ENCODE measurements around the gene MMP1. TPM values are rescaled to one million over a fixed set of nuclear protein-coding genes. Genes with fewer than 3 reads are reported as not detected.
A peak's percentile ranks its signal among the peaks of the same experiment; 100 is the strongest.

Gene MMP1
- total RNA-seq, 1 experiment from 2014 or later = 0.35 TPM

DNA sequence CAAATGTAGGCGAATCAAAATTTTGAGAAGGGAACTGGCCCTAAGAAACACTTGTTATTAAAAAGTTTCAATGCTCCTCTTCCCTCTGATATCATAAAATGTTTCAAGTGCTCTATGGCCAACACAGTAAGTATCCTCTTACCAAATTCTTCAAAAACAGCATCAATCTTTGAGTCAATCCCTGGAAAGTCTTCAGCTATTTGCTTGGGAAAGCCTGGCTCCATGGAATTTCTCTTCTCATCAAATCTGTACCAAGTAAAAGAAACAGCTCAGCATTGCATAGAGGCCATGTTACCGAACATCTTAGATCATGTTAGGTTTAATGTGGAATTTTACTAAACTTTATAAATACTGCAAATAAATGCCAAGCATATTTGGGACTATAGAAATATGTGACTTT is 39.2 kb upstream of the MMP1 start:
- H3K27me3 ChIP-seq (ENCODE audit: insufficient read depth, low read depth) = no peaks in the 10 kb centered on the region
- H3K27ac ChIP-seq = no peak overlapping the region
- ChIA-PET CTCF (interaction anchor here (1.1 kb wide), 1 partner anchor 78 kb away, joined by 4 read pairs; no protein-coding TSS in a partner anchor), POLR2A (ENCODE audit: unreplicated experiment) (no interaction called here)
- H3K36me3 ChIP-seq (ENCODE audit: low read depth) = no peaks in the 10 kb centered on the region
- TF ChIP-seq, protein P1, sequence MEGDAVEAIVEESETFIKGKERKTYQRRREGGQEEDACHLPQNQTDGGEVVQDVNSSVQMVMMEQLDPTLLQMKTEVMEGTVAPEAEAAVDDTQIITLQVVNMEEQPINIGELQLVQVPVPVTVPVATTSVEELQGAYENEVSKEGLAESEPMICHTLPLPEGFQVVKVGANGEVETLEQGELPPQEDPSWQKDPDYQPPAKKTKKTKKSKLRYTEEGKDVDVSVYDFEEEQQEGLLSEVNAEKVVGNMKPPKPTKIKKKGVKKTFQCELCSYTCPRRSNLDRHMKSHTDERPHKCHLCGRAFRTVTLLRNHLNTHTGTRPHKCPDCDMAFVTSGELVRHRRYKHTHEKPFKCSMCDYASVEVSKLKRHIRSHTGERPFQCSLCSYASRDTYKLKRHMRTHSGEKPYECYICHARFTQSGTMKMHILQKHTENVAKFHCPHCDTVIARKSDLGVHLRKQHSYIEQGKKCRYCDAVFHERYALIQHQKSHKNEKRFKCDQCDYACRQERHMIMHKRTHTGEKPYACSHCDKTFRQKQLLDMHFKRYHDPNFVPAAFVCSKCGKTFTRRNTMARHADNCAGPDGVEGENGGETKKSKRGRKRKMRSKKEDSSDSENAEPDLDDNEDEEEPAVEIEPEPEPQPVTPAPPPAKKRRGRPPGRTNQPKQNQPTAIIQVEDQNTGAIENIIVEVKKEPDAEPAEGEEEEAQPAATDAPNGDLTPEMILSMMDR (conservative IDR thresholded peaks at IDR 0.05) = no peak
- TF ChIP-seq EZH2 (IDR thresholded peaks at IDR 0.05; ENCODE audit: low read depth) = no peak
- no peak overlapping the region for H2AFZ ChIP-seq
- H3F3A ChIP-seq (ENCODE audit: insufficient read depth, low read depth) = peaks cover 13% of the 10 kb centered on the region; the same call in 1 of the 2 replicates
- no peaks in the 10 kb centered on the region for H4K20me1 ChIP-seq (ENCODE audit: insufficient read depth)
- H3K9me2 ChIP-seq (ENCODE audit: insufficient read depth) = no peaks in the 10 kb centered on the region
- intact Hi-C loops (cut with micrococcal nuclease; ENCODE audit: unreplicated experiment) = no loop called here
- no TSS peak for BruUV-seq (replicated peaks)
- DNase-seq = peak in 1 of 2 experiments; percentile 5
- no peaks in the 10 kb centered on the region; the same call in 1 of the 2 replicates for H3K9me3 ChIP-seq (ENCODE audit: insufficient read depth, low read depth)
- no peak overlapping the region for H3K4me3 ChIP-seq
- peaks cover 26% of the 10 kb centered on the region for H3K4me1 ChIP-seq (replicated peaks; ENCODE audit: insufficient read depth)
- no peak overlapping the region for H3K4me2 ChIP-seq
- no peaks in the 10 kb centered on the region for H3K79me2 ChIP-seq (ENCODE audit: low read depth)

DNA sequence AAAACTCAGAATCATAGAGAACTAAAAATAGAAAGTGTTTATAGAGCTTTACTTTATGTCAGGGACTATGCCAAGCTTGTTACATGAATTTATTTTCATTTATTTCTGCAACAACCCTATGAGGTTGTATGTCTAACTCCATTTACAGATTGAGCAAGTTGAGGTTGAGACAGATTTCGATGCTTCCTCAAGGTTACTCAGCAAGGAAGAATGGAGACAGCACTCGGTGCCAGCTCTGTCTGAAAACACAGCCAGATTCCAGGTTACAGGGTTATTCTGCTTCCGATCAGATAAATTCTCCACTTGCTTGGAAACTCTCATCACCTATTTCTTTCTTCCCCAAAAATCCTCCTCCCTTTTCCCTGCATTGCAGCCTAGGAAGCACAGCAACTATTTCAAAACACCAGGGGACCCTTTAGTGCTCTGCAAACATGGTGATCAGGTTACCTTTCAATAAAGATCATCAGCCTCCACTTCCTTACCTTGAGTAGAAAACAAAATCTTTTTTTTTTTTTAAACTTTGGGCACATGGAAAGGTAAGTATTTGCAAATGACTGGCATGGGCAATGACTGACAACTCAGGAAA is 38.4 kb upstream of the MMP1 start:
- BruUV-seq (replicated peaks) = no TSS peak
- Histone ChIP-seq H3K9me3 (ENCODE audit: insufficient read depth, low read depth) (no peaks in the 10 kb centered on the region; the same call in 1 of the 2 replicates), H3K4me2 (peak overlapping the region; percentile 16; the same call in 1 of the 2 replicates), H3K27me3 (ENCODE audit: insufficient read depth, low read depth) (no peaks in the 10 kb centered on the region), H2AFZ (no peak overlapping the region), H3K36me3 (ENCODE audit: low read depth) (no peaks in the 10 kb centered on the region), H3K4me1 (replicated peaks; ENCODE audit: insufficient read depth) (peaks cover 26% of the 10 kb centered on the region), H3F3A (ENCODE audit: insufficient read depth, low read depth) (peaks cover 13% of the 10 kb centered on the region; the same call in 1 of the 2 replicates), H3K79me2 (ENCODE audit: low read depth) (no peaks in the 10 kb centered on the region), H4K20me1 (ENCODE audit: insufficient read depth) (no peaks in the 10 kb centered on the region), H3K27ac (no peak overlapping the region), H3K4me3 (no peak overlapping the region), H3K9me2 (ENCODE audit: insufficient read depth) (no peaks in the 10 kb centered on the region)
- ChIA-PET POLR2A (ENCODE audit: unreplicated experiment) (no interaction called here), CTCF (interaction anchor here (1.1 kb wide), 1 partner anchor 78 kb away, joined by 4 read pairs; no protein-coding TSS in a partner anchor)
- DNase-seq = peak in 1 of 2 experiments; percentile 41
- intact Hi-C loops (cut with micrococcal nuclease; ENCODE audit: unreplicated experiment) = no loop called here
- TF ChIP-seq, protein P1 (conservative IDR thresholded peaks at IDR 0.05) = no peak
- TF ChIP-seq EZH2 (IDR thresholded peaks at IDR 0.05; ENCODE audit: low read depth) = no peak

DNA sequence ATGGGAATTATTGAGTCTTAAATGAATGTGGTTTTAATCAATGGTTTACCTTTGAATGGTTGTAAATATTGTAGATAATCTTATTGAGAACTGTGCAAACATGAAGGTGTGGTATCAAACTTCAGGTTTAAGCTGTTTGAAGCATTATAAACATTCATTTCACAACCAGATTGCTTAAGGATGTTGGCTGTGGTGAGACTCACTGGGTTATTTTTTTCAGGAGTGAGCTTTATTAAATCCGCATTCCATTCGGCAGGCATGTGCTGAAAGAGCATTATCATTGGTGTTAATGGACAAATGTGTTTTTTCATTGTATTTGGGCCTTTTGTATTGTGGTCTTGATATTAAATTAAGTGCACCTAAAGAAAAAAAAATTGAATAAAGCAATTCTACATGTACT is 35.8 kb upstream of the MMP1 start:
- Histone ChIP-seq H3K4me2 (no peak overlapping the region), H3K9me2 (ENCODE audit: insufficient read depth) (no peaks in the 10 kb centered on the region), H2AFZ (no peak overlapping the region), H3F3A (ENCODE audit: insufficient read depth, low read depth) (peaks cover 13% of the 10 kb centered on the region; the same call in 1 of the 2 replicates), H3K27ac (no peak overlapping the region), H3K27me3 (ENCODE audit: insufficient read depth, low read depth) (no peaks in the 10 kb centered on the region), H3K36me3 (ENCODE audit: low read depth) (no peaks in the 10 kb centered on the region), H4K20me1 (ENCODE audit: insufficient read depth) (no peaks in the 10 kb centered on the region), H3K79me2 (ENCODE audit: low read depth) (no peaks in the 10 kb centered on the region), H3K4me1 (replicated peaks; ENCODE audit: insufficient read depth) (peaks cover 26% of the 10 kb centered on the region), H3K9me3 (ENCODE audit: insufficient read depth, low read depth) (no peaks in the 10 kb centered on the region; the same call in 1 of the 2 replicates), H3K4me3 (no peak overlapping the region)
- no peak for DNase-seq
- BruUV-seq (replicated peaks) = no TSS peak
- intact Hi-C loops (cut with micrococcal nuclease; ENCODE audit: unreplicated experiment) = no loop called here
- TF ChIP-seq EZH2 (IDR thresholded peaks at IDR 0.05; ENCODE audit: low read depth) = no peak
- TF ChIP-seq, protein P1 (conservative IDR thresholded peaks at IDR 0.05) = no peak
- ChIA-PET CTCF (no interaction called here), POLR2A (ENCODE audit: unreplicated experiment) (no interaction called here)
